GM15510 (cell line): ENCODE data around the gene NDC1.

Experiments used
- POLR2A ChIP-seq: IDR thresholded peaks from 3 replicates; pipeline ENCODE4 v1.6.1; 2011; ENCODE audit warnings: borderline replicate concordance; ENCODE audit not compliant: insufficient read length; ENCODE audit errors: extremely low read depth

NDC1 gene

GRCh38 chr1:53728196-53728595, 109.9 kb downstream of the NDC1 start:
- no peak for TF ChIP-seq POLR2A

- TF ChIP-seq POLR2A = no peak
Observed at GRCh38 chr1:53727461-53728092, 110.5 kb downstream of the NDC1 start.

DNA sequence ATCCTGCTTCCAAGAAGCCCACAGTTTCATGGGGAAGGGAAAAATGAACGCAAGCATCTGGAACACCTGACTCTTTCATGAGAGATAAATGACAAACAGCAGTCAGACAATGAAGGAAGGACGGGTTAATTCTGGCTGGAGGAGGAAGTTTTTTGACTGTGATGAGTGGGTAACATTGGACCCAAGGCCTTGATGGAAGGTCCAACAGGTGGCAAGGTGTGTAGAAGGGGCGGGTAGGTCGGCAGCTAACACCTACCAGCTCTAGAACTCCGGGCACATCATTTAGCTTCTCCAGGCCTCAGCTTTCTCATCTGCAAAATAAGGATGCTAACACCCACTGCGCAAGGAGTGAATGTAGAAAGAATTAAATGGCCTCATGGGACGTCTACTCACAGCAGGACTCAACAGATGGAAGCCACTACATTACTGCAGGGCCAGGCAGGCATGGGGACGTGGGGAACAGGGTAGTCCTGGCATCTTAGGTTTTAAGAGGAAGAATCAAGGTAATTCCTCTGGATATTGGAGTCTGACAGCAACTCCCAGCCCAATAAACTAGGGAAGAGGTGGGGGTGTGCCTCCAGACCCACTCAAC, 112.0 kb downstream of the NDC1 start:
- TF ChIP-seq POLR2A = no peak

GRCh38 chr1:53725238-53725689, 112.8 kb downstream of the NDC1 start:
- no peak for TF ChIP-seq POLR2A

DNA sequence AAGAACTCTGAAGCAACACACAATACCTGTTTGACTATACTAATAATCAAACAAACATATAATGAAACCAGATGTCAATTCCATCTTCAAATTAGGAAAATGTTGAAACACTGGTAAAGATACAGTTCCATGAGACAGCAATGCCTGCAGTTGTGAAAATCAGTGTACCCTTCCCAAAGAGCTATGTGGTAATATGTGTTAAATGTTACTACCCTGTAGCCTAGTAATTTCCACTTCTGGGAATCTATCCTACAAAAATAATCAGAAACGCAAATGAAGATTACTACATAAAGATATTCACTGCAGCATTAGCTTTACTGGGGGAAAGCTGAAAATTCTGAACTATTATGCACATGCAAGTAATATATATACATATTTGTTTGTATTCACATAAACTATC, 116.1 kb downstream of the NDC1 start:
- no peak for TF ChIP-seq POLR2A

- TF ChIP-seq POLR2A = no peak
Observed at GRCh38 chr1:53721088-53721487, 117.0 kb downstream of the NDC1 start.

- TF ChIP-seq POLR2A = no peak
Observed at GRCh38 chr1:53719469-53719868, 118.6 kb downstream of the NDC1 start.

- TF ChIP-seq POLR2A = no peak
Observed at GRCh38 chr1:53718443-53718842, 119.7 kb downstream of the NDC1 start.

- TF ChIP-seq POLR2A = no peak
Observed at GRCh38 chr1:53717025-53717804, 120.9 kb downstream of the NDC1 start.

- no peak for TF ChIP-seq POLR2A
Observed at GRCh38 chr1:53716150-53716549, 121.9 kb downstream of the NDC1 start.

GRCh38 chr1:53715478-53715877, 122.6 kb downstream of the NDC1 start:
- TF ChIP-seq POLR2A = no peak
